GM12878 (cell line): ENCODE results near the gene INTS14. TPM values are rescaled to one million over a fixed set of nuclear protein-coding genes. Genes with fewer than 3 reads are reported as not detected.

Source experiments
- ATAC-seq: fragments of 200-7000 bp; cut with Tn5 transposase; 3 replicates; pipeline ENCODE4 v1.9.1; 2020; ENCODE audit warnings: mild to moderate bottlenecking, moderate library complexity
- BruUV-seq: library from RNA; stranded (reverse); fragments of 400-500 nt; replicated peaks from 2 replicates; lab custom pipeline; 2021; lab: Mats Ljungman, UMichigan
- CTCF ChIA-PET: fragments of 300-600 bp; sonication (Branson Sonifier 250); formaldehyde crosslinking; extraction: SDS; loops from one replicate; lab custom pipeline; 2021; ENCODE audit warnings: inconsistent platforms; lab: Yijun Ruan, JAX
- POLR2A ChIA-PET: fragments of 350-600 bp; formaldehyde crosslinking; extraction: SDS; loops from one replicate; lab custom pipeline; 2021; ENCODE audit warnings: inconsistent platforms; lab: Charles Lee
- RAD21 ChIA-PET: fragments of 300-600 bp; sonication (Branson Sonifier 250); formaldehyde crosslinking; loops from one replicate; lab custom pipeline; 2023; ENCODE audit warnings: antibody characterized with exemption; ENCODE audit not compliant: unreplicated experiment; lab: Charles Lee
- SMC1A ChIA-PET: fragments of 300-600 bp; sonication (Branson Sonifier 250); formaldehyde crosslinking; loops from one replicate; lab custom pipeline; 2023; ENCODE audit not compliant: unreplicated experiment, uncharacterized antibody; lab: Charles Lee
- DNase-seq: peaks from one replicate; pipeline ENCODE4 v3.0.0-alpha.2; 2011; ENCODE audit warnings: low read depth, low spot score
- FAIRE-seq: peaks from 3 replicates; lab custom pipeline; 2011; peaks lifted over from hg19 to GRCh38; lab: Jason Lieb, UNC
- H2AFZ ChIP-seq: 2 replicates; pipeline ENCODE4 v1.6.0; 2011; ENCODE audit warnings: low read depth, low read length, control low read depth; ENCODE audit not compliant: control insufficient read depth
- H3K27ac ChIP-seq: 2 replicates; pipeline ENCODE4 v1.5.1; 2011; ENCODE audit warnings: control low read depth; ENCODE audit not compliant: control insufficient read depth, insufficient read depth
- H3K27me3 ChIP-seq, 2 experiments: replicated peaks in 1 of 2; 2 replicates each; pipeline versions ENCODE4 v1.6.0 to v1.6.1; 2011; ENCODE audit warnings: low read length in 1 of 2; ENCODE audit not compliant: control insufficient read depth in 2 of 2, insufficient read depth in 2 of 2
- H3K36me3 ChIP-seq, 2 experiments: 2 replicates each; pipeline ENCODE4 v1.5.1; 2011; ENCODE audit warnings: low read length in 1 of 2; ENCODE audit not compliant: control insufficient read depth in 2 of 2, insufficient read depth in 2 of 2
- H3K4me1 ChIP-seq: 2 replicates; pipeline ENCODE4 v1.6.1; 2011; ENCODE audit warnings: mild to moderate bottlenecking, low read length, moderate library complexity, mixed read lengths; ENCODE audit not compliant: control insufficient read depth, insufficient read depth
- H3K4me2 ChIP-seq: 2 replicates; pipeline ENCODE4 v1.6.0; 2011; ENCODE audit warnings: control low read depth; ENCODE audit not compliant: control insufficient read depth, insufficient read depth
- H3K4me3 ChIP-seq: fragments of 200-600 bp; sonication (generic); 2 replicates; pipeline ENCODE4 v1.5.1; 2016
- H3K79me2 ChIP-seq: 2 replicates; pipeline ENCODE4 v1.6.0; 2011; ENCODE audit warnings: low read length; ENCODE audit not compliant: control insufficient read depth, insufficient read depth
- H3K9ac ChIP-seq: 2 replicates; pipeline ENCODE4 v1.8.0; 2011; ENCODE audit warnings: low read length, control low read depth, mixed read lengths; ENCODE audit not compliant: control insufficient read depth, insufficient read depth
- H3K9me3 ChIP-seq: replicated peaks from 3 replicates; pipeline ENCODE4 v1.5.1; 2011; ENCODE audit warnings: mild to moderate bottlenecking, low read length; ENCODE audit not compliant: control insufficient read depth, insufficient read depth
- H4K20me1 ChIP-seq: 2 replicates; pipeline ENCODE4 v1.6.0; 2011; ENCODE audit not compliant: control insufficient read depth, insufficient read depth
- BMI1 ChIP-seq: fragments of 450-650 bp; IDR thresholded peaks from 2 replicates; pipeline ENCODE4 v1.6.1; 2016; ENCODE audit warnings: mild to moderate bottlenecking, moderate library complexity, borderline replicate concordance
- POLR2AphosphoS2 ChIP-seq: IDR thresholded peaks from 2 replicates; pipeline ENCODE4 v1.6.1; 2011; ENCODE audit warnings: low read depth, mild to moderate bottlenecking, low read length, improper control_type of control experiment, moderate library complexity
- WRNIP1 ChIP-seq: IDR thresholded peaks from 2 replicates; pipeline ENCODE4 v1.6.1; 2011; ENCODE audit warnings: low read depth, low read length, improper control_type of control experiment, borderline replicate concordance
- ZNF274 ChIP-seq: IDR thresholded peaks from one replicate; pipeline ENCODE4 v1.8.0; 2011; ENCODE audit not compliant: insufficient read length, insufficient read depth
- WGBS: methylation state at CpG from one replicate; pipeline ENCODE4 v1.1.6; 2016; ENCODE audit warnings: low lambda C conversion rate; ENCODE audit not compliant: insufficient replicate concordance, insufficient coverage; ENCODE audit errors: missing lambda C conversion rate; 5-methylcytosine and 5-hydroxymethylcytosine counted together
- in situ Hi-C: fragments of 300-500 bp; cut with MboI; formaldehyde crosslinking; loops from 9 replicates; pipeline ENCODE4 v1.14.3; 2018; ENCODE audit warnings: mixed read lengths
- intact Hi-C: fragments of 100-400 bp; cut with micrococcal nuclease; formaldehyde crosslinking; loops from one replicate; pipeline ENCODE4 v1.14.2; 2022; ENCODE audit not compliant: unreplicated experiment
- polyA plus RNA-seq, 11 experiments: library from polyadenylated mRNA; depleted of rRNA in 4 of 11; unstranded in 6 of 11; stranded (reverse) in 5 of 11; fragments of >200 nt; fragmentation: Nextera tagmentation in 4 of 11; fragmentation: Illumina TruSeq in 1 of 11; extraction: Ambion mirVana in 4 of 11; extraction: Trizol in 1 of 11; gene quantifications; 1 replicate in 1 of 11; 2 replicates in 10 of 11; pipeline versions ENCODE4 v1.2.1 to v1.2.3, GENCODE V29; 2011 to 2016; ENCODE audit warnings: inconsistent platforms in 2 of 11, missing spikeins in 2 of 11, low read depth in 1 of 11
- total RNA-seq, 4 experiments: library from RNA; depleted of rRNA in 3 of 4; stranded (reverse); fragments of >200 nt in 3 of 4; fragmentation: Illumina TruSeq in 1 of 4; extraction: Trizol in 1 of 4; gene quantifications; 2 replicates each; pipeline versions ENCODE4 v1.2.1 to v1.2.3, GENCODE V29; 2013 to 2021
- TF ChIP-seq, protein P1 (sequence below): fragments of 450-650 bp; conservative IDR thresholded peaks from 2 replicates; pipeline ENCODE4 v1.6.1; 2017; ENCODE audit warnings: mild to moderate bottlenecking, moderate library complexity
- TF ChIP-seq, protein P2 (sequence below): IDR thresholded peaks from 2 replicates; pipeline ENCODE4 v1.6.1; 2012; ENCODE audit warnings: low read depth, low read length, improper control_type of control experiment
- TF ChIP-seq, protein P3 (sequence below): IDR thresholded peaks from 2 replicates; pipeline ENCODE4 v1.6.1; 2011; ENCODE audit warnings: borderline replicate concordance, low read depth, mild to moderate bottlenecking, moderate library complexity, mixed read lengths, low read length; ENCODE audit not compliant: insufficient read depth; ENCODE audit errors: extremely low read length

The INTS14 gene
- total and polyA plus RNA-seq, 10 of the 15 experiments (the other 5 are each of a cell fraction or from before 2014, with no cell fraction given), result 36.8 to 76.9 (median 47.7) TPM

GRCh38 chr15:65651042-65651322, 40.1 kb upstream of the INTS14 start:
- WGBS, result 100% methylated on average over 1 of the region's 1 CpG
- no peak overlapping the region for H2AFZ ChIP-seq
- peaks cover 9% of the 10 kb centered on the region for H3K4me1 ChIP-seq
- ChIA-PET CTCF (interaction anchor here (1.2 kb wide), 1 partner anchor 9 kb away, joined by 3 read pairs; no protein-coding TSS in a partner anchor), RAD21 (no interaction called here), POLR2A (no interaction called here), SMC1A (interaction anchor here (1.4 to 2.1 kb wide), 3 partner anchors 8 to 186 kb away, joined by 3 to 10 read pairs (median 5); no protein-coding TSS in a partner anchor)
- intact Hi-C loops, result no loop called here
- no peak overlapping the region for H3K4me2 ChIP-seq
- peaks cover 0 to 29% of the 10 kb centered on the region in 2 experiments; a peak in 3 of 4 replicates for H3K36me3 ChIP-seq
- DNase-seq (no peak), FAIRE-seq (no peak), ATAC-seq (peak; percentile 12; the same call in 2 of the 3 replicates)
- H3K9ac ChIP-seq, result no peak overlapping the region
- H3K27me3 ChIP-seq, result no peaks in the 10 kb centered on the region
- in situ Hi-C loops, result no loop called here
- no peak overlapping the region for H3K27ac ChIP-seq
- no peak overlapping the region for H3K4me3 ChIP-seq
- no peaks in the 10 kb centered on the region for H4K20me1 ChIP-seq
- no peaks in the 10 kb centered on the region for H3K9me3 ChIP-seq
- TF ChIP-seq, protein P1, sequence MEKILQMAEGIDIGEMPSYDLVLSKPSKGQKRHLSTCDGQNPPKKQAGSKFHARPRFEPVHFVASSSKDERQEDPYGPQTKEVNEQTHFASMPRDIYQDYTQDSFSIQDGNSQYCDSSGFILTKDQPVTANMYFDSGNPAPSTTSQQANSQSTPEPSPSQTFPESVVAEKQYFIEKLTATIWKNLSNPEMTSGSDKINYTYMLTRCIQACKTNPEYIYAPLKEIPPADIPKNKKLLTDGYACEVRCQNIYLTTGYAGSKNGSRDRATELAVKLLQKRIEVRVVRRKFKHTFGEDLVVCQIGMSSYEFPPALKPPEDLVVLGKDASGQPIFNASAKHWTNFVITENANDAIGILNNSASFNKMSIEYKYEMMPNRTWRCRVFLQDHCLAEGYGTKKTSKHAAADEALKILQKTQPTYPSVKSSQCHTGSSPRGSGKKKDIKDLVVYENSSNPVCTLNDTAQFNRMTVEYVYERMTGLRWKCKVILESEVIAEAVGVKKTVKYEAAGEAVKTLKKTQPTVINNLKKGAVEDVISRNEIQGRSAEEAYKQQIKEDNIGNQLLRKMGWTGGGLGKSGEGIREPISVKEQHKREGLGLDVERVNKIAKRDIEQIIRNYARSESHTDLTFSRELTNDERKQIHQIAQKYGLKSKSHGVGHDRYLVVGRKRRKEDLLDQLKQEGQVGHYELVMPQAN, result no peak
- TF ChIP-seq ZNF274, result no peak
- TF ChIP-seq, protein P2, sequence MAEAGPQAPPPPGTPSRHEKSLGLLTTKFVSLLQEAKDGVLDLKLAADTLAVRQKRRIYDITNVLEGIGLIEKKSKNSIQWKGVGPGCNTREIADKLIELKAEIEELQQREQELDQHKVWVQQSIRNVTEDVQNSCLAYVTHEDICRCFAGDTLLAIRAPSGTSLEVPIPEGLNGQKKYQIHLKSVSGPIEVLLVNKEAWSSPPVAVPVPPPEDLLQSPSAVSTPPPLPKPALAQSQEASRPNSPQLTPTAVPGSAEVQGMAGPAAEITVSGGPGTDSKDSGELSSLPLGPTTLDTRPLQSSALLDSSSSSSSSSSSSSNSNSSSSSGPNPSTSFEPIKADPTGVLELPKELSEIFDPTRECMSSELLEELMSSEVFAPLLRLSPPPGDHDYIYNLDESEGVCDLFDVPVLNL, result no peak
- no peak for TF ChIP-seq WRNIP1
- peak; percentile 67; the same call in 1 of the 2 replicates for TF ChIP-seq POLR2AphosphoS2
- no peak for TF ChIP-seq BMI1
- TF ChIP-seq, protein P3, sequence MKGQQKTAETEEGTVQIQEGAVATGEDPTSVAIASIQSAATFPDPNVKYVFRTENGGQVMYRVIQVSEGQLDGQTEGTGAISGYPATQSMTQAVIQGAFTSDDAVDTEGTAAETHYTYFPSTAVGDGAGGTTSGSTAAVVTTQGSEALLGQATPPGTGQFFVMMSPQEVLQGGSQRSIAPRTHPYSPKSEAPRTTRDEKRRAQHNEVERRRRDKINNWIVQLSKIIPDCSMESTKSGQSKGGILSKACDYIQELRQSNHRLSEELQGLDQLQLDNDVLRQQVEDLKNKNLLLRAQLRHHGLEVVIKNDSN, result no peak
- no peaks in the 10 kb centered on the region for H3K79me2 ChIP-seq
- BruUV-seq, result no TSS peak
